ENCODE measurements around the gene SLC6A3. TPM values are rescaled to one million over a fixed set of nuclear protein-coding genes. Genes with fewer than 3 reads are reported as not detected.

SLC6A3 gene
- total and polyA plus RNA-seq, 2 donors (not counting 1 experiment from before 2014, with no cell fraction given): 0.01 to 0.15 TPM

- Mint-ChIP-seq H3K4me3 (no peak overlapping the region), H3K27ac (no peak overlapping the region), H3K27me3 (peaks cover 17% of the 10 kb centered on the region), H3K9me3 (ENCODE audit: insufficient read depth) (no peaks in the 10 kb centered on the region), H3K4me1 (peaks cover 9% of the 10 kb centered on the region)
- intact Hi-C loops (cut with micrococcal nuclease): no loop called here
- Histone ChIP-seq H3K27me3 (replicated peaks in 1 of 4; ENCODE audit: control extremely low read depth in 1 of 4, control insufficient read depth in 3 of 4, insufficient read depth in 4 of 4, low read length in 3 of 4) (peaks cover 0 to 16% (median 2%) of the 10 kb centered on the region in 4 experiments), H2AFZ (ENCODE audit: insufficient read depth, low read depth, low read length, poor library complexity, severe bottlenecking) (no peak overlapping the region), H3K4me2 (replicated peaks; ENCODE audit: low read depth, low read length, poor library complexity, severe bottlenecking) (no peak overlapping the region), H3K27ac (ENCODE audit: low read length in 2 of 2) (no peak overlapping the region), H3K36me3 (replicated peaks in 1 of 2; ENCODE audit: control extremely low read depth in 1 of 2, control insufficient read depth in 1 of 2, extremely low read depth in 1 of 2, insufficient read depth in 2 of 2, low read length in 1 of 2) (no peaks in the 10 kb centered on the region), H3K79me2 (ENCODE audit: control insufficient read depth, insufficient read depth, low read length) (no peaks in the 10 kb centered on the region), H4K20me1 (ENCODE audit: control insufficient read depth, insufficient read depth, low read length, poor library complexity, severe bottlenecking) (no peaks in the 10 kb centered on the region), H3K9me3 (ENCODE audit: control extremely low read depth in 1 of 3, control insufficient read depth in 2 of 3, insufficient read depth in 1 of 3, low read length in 2 of 3) (peaks cover 0 to 2% (median 0%) of the 10 kb centered on the region in 3 donors), H3K4me1 (ENCODE audit: control insufficient read depth in 2 of 2, insufficient read depth in 2 of 2, low read length in 2 of 2) (peaks cover 0 to 6% of the 10 kb centered on the region in 2 donors), H3K9ac (ENCODE audit: low read length) (no peak overlapping the region), H3K4me3 (ENCODE audit: control extremely low read depth in 1 of 5, extremely low read depth in 1 of 5, insufficient read depth in 1 of 5, low read depth in 2 of 5, low read length in 4 of 5) (no peak overlapping the region)
- POLR2A ChIA-PET: no interaction called here
- CTCF ChIA-PET: interaction anchor here (0.8 kb wide), 1 partner anchor 189 kb away, joined by 4 read pairs; no protein-coding TSS in a partner anchor
- no peak for TF ChIP-seq EZH2 (IDR thresholded peaks at IDR 0.05; ENCODE audit: borderline replicate concordance, insufficient read depth, low read depth, low read length, poor library complexity, severe bottlenecking)
- TF ChIP-seq CTCF (IDR thresholded peaks at IDR 0.05): no peak
- ATAC-seq (ENCODE audit: low read depth): no peak
- DNase-seq: no peak
- WGBS (ENCODE audit: insufficient coverage): 77% methylated on average over 13 of the region's 13 CpGs
Measured at GRCh38 chr5:1415059-1415425, 30.2 kb downstream of the SLC6A3 start.

GRCh38 chr5:1414311-1415058 is 30.8 kb downstream of the SLC6A3 start:
- no peak overlapping the region for H3K4me3 ChIP-seq (ENCODE audit: control extremely low read depth in 1 of 5, extremely low read depth in 1 of 5, insufficient read depth in 1 of 5, low read depth in 2 of 5, low read length in 4 of 5)
- CTCF ChIA-PET: interaction anchor here (0.8 kb wide), 1 partner anchor 190 kb away, joined by 4 read pairs; no protein-coding TSS in a partner anchor
- no peak overlapping the region for H2AFZ ChIP-seq (ENCODE audit: insufficient read depth, low read depth, low read length, poor library complexity, severe bottlenecking)
- peaks cover 0 to 3% (median 0%) of the 10 kb centered on the region in 3 donors for H3K9me3 ChIP-seq (ENCODE audit: control extremely low read depth in 1 of 3, control insufficient read depth in 2 of 3, insufficient read depth in 1 of 3, low read length in 2 of 3)
- H3K4me2 ChIP-seq (replicated peaks; ENCODE audit: low read depth, low read length, poor library complexity, severe bottlenecking): no peak overlapping the region
- H3K4me1 Mint-ChIP-seq: peaks cover 9% of the 10 kb centered on the region
- WGBS (ENCODE audit: insufficient coverage): 69% methylated on average over 16 of the region's 27 CpGs
- no peak overlapping the region for H3K4me3 Mint-ChIP-seq
- peaks cover 21% of the 10 kb centered on the region for H3K27me3 Mint-ChIP-seq
- ATAC-seq (ENCODE audit: low read depth) (no peak), DNase-seq (no peak)
- H4K20me1 ChIP-seq (ENCODE audit: control insufficient read depth, insufficient read depth, low read length, poor library complexity, severe bottlenecking): no peaks in the 10 kb centered on the region
- no peak for TF ChIP-seq CTCF (IDR thresholded peaks at IDR 0.05)
- no peak for TF ChIP-seq EZH2 (IDR thresholded peaks at IDR 0.05; ENCODE audit: borderline replicate concordance, insufficient read depth, low read depth, low read length, poor library complexity, severe bottlenecking)
- intact Hi-C loops (cut with micrococcal nuclease): no loop called here
- H3K27me3 ChIP-seq (replicated peaks in 1 of 4; ENCODE audit: control extremely low read depth in 1 of 4, control insufficient read depth in 3 of 4, insufficient read depth in 4 of 4, low read length in 3 of 4): peaks cover 0 to 22% (median 2%) of the 10 kb centered on the region in 4 experiments
- no peaks in the 10 kb centered on the region for H3K79me2 ChIP-seq (ENCODE audit: control insufficient read depth, insufficient read depth, low read length)
- no peaks in the 10 kb centered on the region for H3K36me3 ChIP-seq (replicated peaks in 1 of 2; ENCODE audit: control extremely low read depth in 1 of 2, control insufficient read depth in 1 of 2, extremely low read depth in 1 of 2, insufficient read depth in 2 of 2, low read length in 1 of 2)
- POLR2A ChIA-PET: no interaction called here
- no peak overlapping the region for H3K9ac ChIP-seq (ENCODE audit: low read length)
- peaks cover 0 to 6% of the 10 kb centered on the region in 2 donors for H3K4me1 ChIP-seq (ENCODE audit: control insufficient read depth in 2 of 2, insufficient read depth in 2 of 2, low read length in 2 of 2)
- H3K9me3 Mint-ChIP-seq (ENCODE audit: insufficient read depth): no peaks in the 10 kb centered on the region
- no peak overlapping the region for H3K27ac Mint-ChIP-seq
- no peak overlapping the region for H3K27ac ChIP-seq (ENCODE audit: low read length in 2 of 2)

Measured in B cell (primary cell).